Measurements from ENCODE around the gene TPK1.

The TPK1 gene

DNA sequence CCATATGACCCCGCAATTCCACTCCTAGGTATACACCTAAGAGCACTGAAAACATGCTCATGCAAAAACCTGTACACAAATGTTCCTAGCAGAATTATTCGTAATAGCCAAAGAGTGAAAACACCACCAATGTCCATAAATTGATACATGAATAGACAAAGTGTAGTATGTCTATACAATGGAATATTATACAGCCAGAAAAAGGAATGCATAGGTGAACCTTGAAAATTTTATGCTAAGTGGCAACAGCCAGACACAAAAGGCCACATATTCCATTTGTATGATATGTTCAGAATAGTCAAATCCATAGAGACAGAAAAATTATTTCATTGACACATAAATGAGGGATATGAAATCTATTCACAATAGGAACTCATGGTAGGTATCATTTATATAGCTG is 351.4 kb downstream of the TPK1 start:
- H3K4me1 ChIP-seq (ENCODE audit: control insufficient read depth, insufficient read depth, low read length): peaks cover 5% of the 10 kb centered on the region
- H3K4me3 ChIP-seq (ENCODE audit: low read depth, low read length): no peak overlapping the region
- no peaks in the 10 kb centered on the region for H3K9me3 ChIP-seq (ENCODE audit: control insufficient read depth, insufficient read depth, low read length)
- H3K9ac ChIP-seq (ENCODE audit: low read depth, low read length): no peak overlapping the region
- no peaks in the 10 kb centered on the region for H3K27me3 ChIP-seq (ENCODE audit: control insufficient read depth, insufficient read depth, low read length)
- H3K36me3 ChIP-seq (ENCODE audit: control insufficient read depth, insufficient read depth, low read length): no peaks in the 10 kb centered on the region

DNA sequence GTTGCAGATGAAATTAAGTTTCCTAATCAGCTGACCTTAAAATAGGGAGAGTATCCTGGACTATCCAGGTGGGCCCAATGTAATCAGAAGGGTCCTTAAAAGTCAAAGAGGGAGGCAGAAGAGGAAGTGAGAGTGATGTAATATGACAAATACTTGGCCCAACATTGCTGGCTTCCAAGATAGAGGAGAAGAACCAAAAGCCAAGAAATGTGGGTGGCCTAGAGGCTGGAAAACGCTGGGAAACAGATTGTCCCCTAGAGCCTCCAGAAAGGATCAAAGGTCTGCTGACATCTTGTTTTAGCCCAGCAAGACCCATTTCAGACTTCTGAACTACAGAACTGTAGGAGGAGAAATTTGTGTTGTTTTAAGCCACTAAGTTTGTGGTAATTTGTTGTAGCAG is 352.7 kb downstream of the TPK1 start:
- no peaks in the 10 kb centered on the region for H3K9me3 ChIP-seq (ENCODE audit: control insufficient read depth, insufficient read depth, low read length)
- no peak overlapping the region for H3K4me3 ChIP-seq (ENCODE audit: low read depth, low read length)
- no peaks in the 10 kb centered on the region for H3K27me3 ChIP-seq (ENCODE audit: control insufficient read depth, insufficient read depth, low read length)
- H3K4me1 ChIP-seq (ENCODE audit: control insufficient read depth, insufficient read depth, low read length): peaks cover 5% of the 10 kb centered on the region
- H3K9ac ChIP-seq (ENCODE audit: low read depth, low read length): no peak overlapping the region
- H3K36me3 ChIP-seq (ENCODE audit: control insufficient read depth, insufficient read depth, low read length): no peaks in the 10 kb centered on the region

DNA sequence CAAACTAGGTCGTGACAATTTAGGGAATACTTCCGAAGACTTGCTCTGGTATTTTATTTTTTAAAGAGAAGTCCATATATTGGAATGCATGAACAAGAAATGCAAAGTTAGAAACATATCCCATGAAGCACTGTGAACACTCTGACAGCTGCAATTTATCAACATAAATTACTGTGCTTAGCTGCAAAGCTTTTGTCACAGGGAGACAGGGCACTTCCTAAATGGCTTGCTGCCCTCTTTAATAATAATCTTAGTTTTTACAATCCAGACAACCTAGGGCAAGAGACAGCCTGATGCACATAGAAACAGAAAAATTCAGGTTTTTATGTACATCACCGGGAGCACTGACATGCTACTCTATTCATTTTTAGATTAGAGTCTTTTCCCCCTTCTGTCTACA is 354.0 kb downstream of the TPK1 start:
- Histone ChIP-seq H3K4me1 (ENCODE audit: control insufficient read depth, insufficient read depth, low read length) (peaks cover 5% of the 10 kb centered on the region), H3K4me3 (ENCODE audit: low read depth, low read length) (no peak overlapping the region), H3K27me3 (ENCODE audit: control insufficient read depth, insufficient read depth, low read length) (no peaks in the 10 kb centered on the region), H3K36me3 (ENCODE audit: control insufficient read depth, insufficient read depth, low read length) (no peaks in the 10 kb centered on the region), H3K9me3 (ENCODE audit: control insufficient read depth, insufficient read depth, low read length) (no peaks in the 10 kb centered on the region), H3K9ac (ENCODE audit: low read depth, low read length) (no peak overlapping the region)

DNA sequence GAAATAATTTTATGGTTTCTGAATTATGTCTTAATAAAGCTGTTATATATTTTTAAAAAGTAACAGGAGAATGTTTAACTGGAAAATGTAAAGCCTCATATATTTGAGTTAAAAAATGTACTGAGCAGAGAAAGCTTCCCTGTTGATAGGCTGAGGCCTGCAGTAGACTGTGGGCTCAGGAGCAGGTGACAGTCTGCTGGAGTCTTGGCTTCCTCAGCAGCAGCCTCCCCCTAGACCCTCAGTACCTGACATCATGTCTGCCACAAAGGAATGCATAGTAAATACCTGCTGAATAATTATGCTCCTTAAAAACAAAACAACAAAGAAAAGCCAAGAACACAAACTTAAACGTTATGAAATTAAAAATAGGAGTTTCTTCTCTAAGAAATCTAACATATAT is 358.5 kb downstream of the TPK1 start:
- Histone ChIP-seq H3K36me3 (ENCODE audit: control insufficient read depth, insufficient read depth, low read length) (no peaks in the 10 kb centered on the region), H3K4me3 (ENCODE audit: low read depth, low read length) (no peak overlapping the region), H3K9me3 (ENCODE audit: control insufficient read depth, insufficient read depth, low read length) (no peaks in the 10 kb centered on the region), H3K27me3 (ENCODE audit: control insufficient read depth, insufficient read depth, low read length) (no peaks in the 10 kb centered on the region), H3K4me1 (ENCODE audit: control insufficient read depth, insufficient read depth, low read length) (peaks cover 4% of the 10 kb centered on the region), H3K9ac (ENCODE audit: low read depth, low read length) (no peak overlapping the region)

GRCh38 chr7:144474800-144475615 is 360.8 kb downstream of the TPK1 start:
- no peaks in the 10 kb centered on the region for H3K9me3 ChIP-seq (ENCODE audit: control insufficient read depth, insufficient read depth, low read length)
- no peaks in the 10 kb centered on the region for H3K36me3 ChIP-seq (ENCODE audit: control insufficient read depth, insufficient read depth, low read length)
- H3K4me3 ChIP-seq (ENCODE audit: low read depth, low read length): no peak overlapping the region
- H3K4me1 ChIP-seq (ENCODE audit: control insufficient read depth, insufficient read depth, low read length): peaks cover 4% of the 10 kb centered on the region
- no peaks in the 10 kb centered on the region for H3K27me3 ChIP-seq (ENCODE audit: control insufficient read depth, insufficient read depth, low read length)
- H3K9ac ChIP-seq (ENCODE audit: low read depth, low read length): no peak overlapping the region

DNA sequence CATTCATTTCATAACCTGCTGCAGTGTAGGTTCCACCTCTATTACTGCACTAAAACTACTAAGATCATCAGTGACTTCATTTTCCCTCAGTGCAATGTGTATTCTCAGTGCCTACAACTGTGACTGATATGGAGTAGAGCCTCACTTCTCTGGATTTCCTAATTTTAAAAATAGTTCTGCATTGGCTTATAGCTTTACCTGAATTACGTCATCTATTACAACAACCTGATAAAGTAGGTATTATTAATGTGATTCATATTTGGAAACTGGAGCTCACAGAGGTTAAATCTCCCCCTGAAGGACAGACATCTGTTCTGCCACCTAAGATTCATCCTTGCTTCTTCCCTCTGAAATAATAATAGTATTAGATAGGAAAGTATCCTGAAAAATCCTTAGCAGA is 361.5 kb downstream of the TPK1 start:
- Histone ChIP-seq H3K36me3 (ENCODE audit: control insufficient read depth, insufficient read depth, low read length) (no peaks in the 10 kb centered on the region), H3K9ac (ENCODE audit: low read depth, low read length) (no peak overlapping the region), H3K27me3 (ENCODE audit: control insufficient read depth, insufficient read depth, low read length) (no peaks in the 10 kb centered on the region), H3K4me1 (ENCODE audit: control insufficient read depth, insufficient read depth, low read length) (peaks cover 4% of the 10 kb centered on the region), H3K9me3 (ENCODE audit: control insufficient read depth, insufficient read depth, low read length) (no peaks in the 10 kb centered on the region), H3K4me3 (ENCODE audit: low read depth, low read length) (no peak overlapping the region)

- Histone ChIP-seq H3K9me3 (ENCODE audit: control insufficient read depth, insufficient read depth, low read length) (no peaks in the 10 kb centered on the region), H3K4me1 (ENCODE audit: control insufficient read depth, insufficient read depth, low read length) (peaks cover 4% of the 10 kb centered on the region), H3K4me3 (ENCODE audit: low read depth, low read length) (no peak overlapping the region), H3K36me3 (ENCODE audit: control insufficient read depth, insufficient read depth, low read length) (no peaks in the 10 kb centered on the region), H3K9ac (ENCODE audit: low read depth, low read length) (no peak overlapping the region), H3K27me3 (ENCODE audit: control insufficient read depth, insufficient read depth, low read length) (no peaks in the 10 kb centered on the region)
These were observed 361.9 kb downstream of the TPK1 start for GRCh38 chr7:144473908-144474307.

DNA sequence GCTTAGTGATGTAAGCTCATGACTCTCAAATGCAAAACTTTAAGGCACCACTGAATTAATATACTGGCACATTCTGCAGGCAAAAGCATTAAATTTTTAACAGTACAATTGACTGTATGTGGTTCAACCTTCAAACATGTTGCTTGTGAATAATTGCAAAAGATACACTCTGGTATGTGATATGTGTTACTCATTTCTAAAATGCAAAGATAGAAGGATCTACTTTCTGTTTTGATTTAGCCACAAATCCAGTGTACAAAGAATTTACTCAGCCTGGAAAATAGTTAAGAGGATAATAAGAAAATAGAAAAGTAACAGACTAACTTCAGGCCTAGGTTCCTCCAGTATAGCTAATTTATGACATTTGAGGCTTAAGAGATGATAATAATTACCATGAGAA is 365.8 kb downstream of the TPK1 start:
- H3K9ac ChIP-seq (ENCODE audit: low read depth, low read length): no peak overlapping the region
- H3K36me3 ChIP-seq (ENCODE audit: control insufficient read depth, insufficient read depth, low read length): no peaks in the 10 kb centered on the region
- no peak overlapping the region for H3K4me3 ChIP-seq (ENCODE audit: low read depth, low read length)
- H3K4me1 ChIP-seq (ENCODE audit: control insufficient read depth, insufficient read depth, low read length): no peaks in the 10 kb centered on the region
- no peaks in the 10 kb centered on the region for H3K9me3 ChIP-seq (ENCODE audit: control insufficient read depth, insufficient read depth, low read length)
- H3K27me3 ChIP-seq (ENCODE audit: control insufficient read depth, insufficient read depth, low read length): no peaks in the 10 kb centered on the region

- no peaks in the 10 kb centered on the region for H3K4me1 ChIP-seq (ENCODE audit: control insufficient read depth, insufficient read depth, low read length)
- no peaks in the 10 kb centered on the region for H3K36me3 ChIP-seq (ENCODE audit: control insufficient read depth, insufficient read depth, low read length)
- H3K9me3 ChIP-seq (ENCODE audit: control insufficient read depth, insufficient read depth, low read length): no peaks in the 10 kb centered on the region
- H3K9ac ChIP-seq (ENCODE audit: low read depth, low read length): no peak overlapping the region
- no peak overlapping the region for H3K4me3 ChIP-seq (ENCODE audit: low read depth, low read length)
- no peaks in the 10 kb centered on the region for H3K27me3 ChIP-seq (ENCODE audit: control insufficient read depth, insufficient read depth, low read length)
These were observed 366.7 kb downstream of the TPK1 start for GRCh38 chr7:144468990-144469732.

DNA sequence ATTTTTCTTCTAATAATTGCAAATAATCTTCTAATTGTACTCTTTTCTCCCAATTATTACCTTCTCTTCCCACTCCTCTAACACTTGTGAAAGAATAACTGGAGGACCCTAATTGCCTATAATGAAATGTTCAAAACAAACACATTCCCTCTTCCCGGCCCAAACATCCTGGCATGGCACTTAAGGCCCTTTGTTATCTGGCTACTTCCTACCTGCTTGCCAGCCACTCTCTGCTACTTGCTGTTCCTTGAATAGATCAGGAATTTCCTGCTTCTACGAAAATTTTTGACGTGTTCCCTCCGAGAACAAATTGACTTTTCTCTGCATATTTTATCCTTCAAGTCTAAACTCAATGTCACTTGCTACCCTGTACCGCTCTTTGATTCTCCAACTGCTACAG is 376.2 kb downstream of the TPK1 start:
- Histone ChIP-seq H3K9me3 (ENCODE audit: control insufficient read depth, insufficient read depth, low read length) (no peaks in the 10 kb centered on the region), H3K4me3 (ENCODE audit: low read depth, low read length) (no peak overlapping the region), H3K36me3 (ENCODE audit: control insufficient read depth, insufficient read depth, low read length) (no peaks in the 10 kb centered on the region), H3K4me1 (ENCODE audit: control insufficient read depth, insufficient read depth, low read length) (no peaks in the 10 kb centered on the region), H3K9ac (ENCODE audit: low read depth, low read length) (no peak overlapping the region), H3K27me3 (ENCODE audit: control insufficient read depth, insufficient read depth, low read length) (no peaks in the 10 kb centered on the region)

- no peak overlapping the region for H3K4me3 ChIP-seq (ENCODE audit: low read depth, low read length)
- H3K9me3 ChIP-seq (ENCODE audit: control insufficient read depth, insufficient read depth, low read length): no peaks in the 10 kb centered on the region
- no peaks in the 10 kb centered on the region for H3K27me3 ChIP-seq (ENCODE audit: control insufficient read depth, insufficient read depth, low read length)
- no peak overlapping the region for H3K9ac ChIP-seq (ENCODE audit: low read depth, low read length)
- H3K4me1 ChIP-seq (ENCODE audit: control insufficient read depth, insufficient read depth, low read length): no peaks in the 10 kb centered on the region
- H3K36me3 ChIP-seq (ENCODE audit: control insufficient read depth, insufficient read depth, low read length): no peaks in the 10 kb centered on the region
These were observed 380.8 kb downstream of the TPK1 start for GRCh38 chr7:144455040-144455404.

Measured in iPS-15b (cell line).